ENCODE results near the gene PMP22.
"Not testable (repeated sequence)": the region's sequence is repeated elsewhere in the genome, so short reads cannot be mapped to it uniquely, and the experiment has no call there.

Gene PMP22

DNA sequence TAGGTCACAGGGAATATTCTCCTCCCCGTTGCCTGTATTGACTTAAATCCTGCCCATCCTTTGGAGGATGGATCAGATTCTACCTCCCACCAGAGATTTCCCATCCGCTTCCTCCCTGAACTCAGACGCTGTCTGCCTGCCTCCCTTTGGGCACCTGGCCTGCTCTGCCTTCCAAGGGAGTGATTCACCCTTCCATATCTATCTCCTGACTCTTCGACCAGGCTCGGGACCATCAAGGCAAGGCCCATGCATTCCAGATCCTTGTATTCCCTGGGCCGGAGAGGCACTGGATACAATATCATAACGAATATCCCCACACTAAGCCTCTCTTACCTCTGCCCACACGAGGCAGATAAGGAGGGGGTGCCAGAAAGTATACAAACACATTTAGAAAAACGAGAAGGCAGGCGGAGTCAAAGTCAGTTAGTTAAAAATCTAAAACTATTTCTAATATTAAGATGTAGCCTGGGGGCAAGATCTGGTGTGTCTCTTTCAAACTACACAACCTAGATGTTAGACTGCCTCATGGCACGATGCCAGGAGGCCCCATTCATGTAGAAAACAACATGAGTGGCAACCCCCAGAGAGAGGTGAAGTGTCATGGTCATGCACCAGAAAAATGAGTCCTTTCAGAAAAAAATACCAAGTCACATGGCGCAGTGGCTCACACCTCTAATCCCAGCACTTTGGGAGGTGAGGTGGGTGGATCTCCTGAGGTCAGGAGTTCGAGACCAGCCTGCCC is 9.2 kb downstream of the PMP22 start:
- DNase-seq (ENCODE audit: low read depth in 2 of 2): no peak

GRCh38 chr17:15250135-15250860 is 14.8 kb downstream of the PMP22 start:
- no peak for DNase-seq (ENCODE audit: low read depth in 2 of 2)

DNA sequence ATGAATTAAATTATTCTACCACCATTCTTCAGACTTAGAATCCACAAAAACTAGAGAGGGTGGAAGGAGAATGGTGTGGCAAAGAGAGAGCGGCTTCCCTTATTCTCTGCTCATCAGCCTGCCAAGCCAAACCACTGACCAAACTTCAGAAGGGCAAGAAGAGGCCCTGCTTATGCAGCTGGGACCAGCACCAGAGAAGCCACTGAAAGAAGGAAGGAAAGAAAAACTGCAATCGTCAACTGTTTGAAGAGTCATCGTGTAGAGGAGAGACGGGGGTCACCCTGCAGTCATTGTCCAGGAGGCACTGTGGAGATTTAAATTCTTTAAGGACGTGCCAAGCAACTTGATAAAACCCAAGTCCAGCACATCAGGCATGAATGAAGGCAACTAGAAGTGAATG is 15.6 kb downstream of the PMP22 start:
- no peak for DNase-seq (ENCODE audit: low read depth in 2 of 2)

DNA sequence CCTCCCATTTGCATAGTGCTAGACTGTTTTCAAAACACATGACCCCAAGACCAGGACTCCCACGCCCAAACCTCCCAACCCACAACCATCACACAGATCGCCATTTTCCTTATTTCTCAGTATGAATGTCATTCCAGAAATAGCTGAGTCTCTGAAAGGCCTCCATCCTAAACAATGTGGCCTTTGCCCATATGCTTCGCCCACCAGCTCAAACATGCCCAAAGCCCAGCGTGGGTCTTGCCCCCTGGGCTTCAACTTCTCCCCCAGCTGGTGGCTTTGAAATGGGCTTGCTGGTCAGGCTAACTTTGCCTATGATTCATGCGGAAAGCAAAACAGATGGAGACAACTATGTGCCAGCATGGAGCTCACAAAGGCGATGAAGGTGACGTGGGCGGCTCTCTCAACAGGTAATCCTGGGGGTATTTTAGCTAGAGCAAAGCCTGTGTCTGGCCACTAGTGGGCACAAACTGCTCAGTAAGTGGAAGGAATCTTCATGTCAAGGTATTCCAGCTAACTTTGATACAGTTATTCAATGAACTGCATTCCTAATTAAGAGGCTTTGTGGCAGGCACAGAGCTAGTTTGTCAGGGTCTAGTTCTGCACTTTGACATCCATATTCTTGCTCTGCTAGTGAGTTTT is 17.1 kb downstream of the PMP22 start:
- DNase-seq (ENCODE audit: low read depth in 2 of 2): no peak

DNA sequence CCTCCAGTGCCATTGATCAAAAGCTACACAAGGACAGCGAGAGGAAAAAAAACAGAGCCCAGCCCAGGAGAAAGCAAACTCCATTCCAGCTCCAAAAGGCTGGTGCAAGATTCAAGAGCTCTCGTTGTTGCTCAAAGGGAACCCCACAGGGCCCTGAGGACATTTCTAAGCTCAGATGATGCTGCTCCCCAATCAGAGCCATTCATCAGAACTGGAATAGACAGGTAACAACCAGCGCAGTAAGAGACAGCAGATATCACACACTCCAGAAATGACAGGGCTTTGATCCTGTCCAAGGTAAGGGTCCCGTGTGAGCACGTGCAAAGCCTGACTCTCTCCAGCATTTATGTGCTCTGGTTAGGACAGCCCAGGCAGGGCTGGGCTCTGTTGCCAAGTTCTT is 20.1 kb downstream of the PMP22 start:
- DNase-seq (ENCODE audit: low read depth in 2 of 2): no peak

DNA sequence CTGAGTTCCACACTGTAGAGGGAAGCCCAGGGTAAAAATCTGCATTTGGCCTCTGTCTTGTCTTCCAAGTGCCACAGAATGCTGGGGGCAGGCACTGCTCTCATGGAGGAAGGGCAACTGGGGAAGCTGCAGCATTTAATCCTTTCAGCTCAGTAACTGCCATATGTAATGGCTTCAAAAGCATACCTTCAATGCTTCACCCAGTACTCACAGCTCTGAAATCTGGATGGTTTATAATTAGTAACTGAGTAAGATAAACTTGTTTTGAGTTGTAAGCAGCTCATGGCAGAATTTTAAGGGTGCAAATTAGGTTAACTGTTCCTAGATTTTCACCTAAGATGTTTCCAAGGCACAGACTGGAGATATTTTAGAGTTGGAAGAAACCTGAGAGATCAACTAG is 24.5 kb downstream of the PMP22 start:
- no peak for DNase-seq (ENCODE audit: low read depth in 2 of 2)

DNA sequence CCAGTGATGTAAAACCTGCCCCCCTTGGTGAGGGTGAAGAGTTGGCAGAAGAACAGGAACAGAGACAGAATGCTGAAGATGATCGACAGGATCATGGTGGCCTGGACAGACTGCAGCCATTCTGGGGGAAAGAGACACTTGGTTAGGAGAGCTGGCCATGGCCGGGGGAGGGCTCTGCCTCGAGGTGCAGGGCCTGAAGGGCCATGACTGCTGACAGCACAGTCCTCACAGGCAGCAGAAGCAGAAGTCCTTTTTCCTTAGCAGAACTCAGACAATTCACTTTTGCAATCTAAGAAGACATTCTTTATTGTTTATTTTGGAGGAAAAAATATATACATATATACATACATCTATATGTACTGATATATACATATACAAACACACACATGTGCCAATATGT is 25.6 kb downstream of the PMP22 start:
- no peak for DNase-seq (ENCODE audit: low read depth in 2 of 2)

DNA sequence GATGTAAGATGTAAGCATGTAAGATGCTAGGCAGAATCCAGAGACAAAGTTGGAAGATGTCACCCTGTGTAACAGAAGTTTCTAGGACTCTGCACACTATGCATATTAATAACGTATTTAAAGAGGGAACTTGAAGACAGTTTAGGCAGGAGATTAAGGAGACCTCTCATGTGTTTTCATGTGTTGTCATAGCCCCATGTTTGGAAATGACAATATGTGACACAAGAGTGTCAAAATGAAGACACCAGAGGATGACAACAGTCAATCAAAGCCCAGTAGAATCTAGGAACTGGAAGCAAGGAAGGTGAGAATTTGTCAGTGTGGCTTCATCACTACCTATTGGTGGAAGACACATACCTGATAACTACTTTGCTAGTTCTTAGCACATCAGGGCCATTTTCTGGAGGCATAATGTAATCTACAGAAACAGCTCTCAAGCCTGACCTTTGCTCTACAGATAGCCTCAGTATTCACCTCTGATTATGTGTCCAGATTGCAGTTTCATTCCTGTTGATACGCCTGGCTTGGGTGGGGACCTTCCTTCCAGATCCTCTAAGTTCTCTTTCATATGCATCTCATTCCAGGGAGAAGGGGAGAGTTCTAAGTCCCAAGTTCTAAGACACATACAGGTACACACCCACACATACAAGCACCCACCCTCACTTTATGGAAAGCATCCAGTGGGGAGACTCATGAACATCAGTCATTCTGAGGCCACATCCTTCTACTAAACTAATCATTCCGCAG is 26.3 kb downstream of the PMP22 start:
- no peak for DNase-seq (ENCODE audit: low read depth in 2 of 2)

DNA sequence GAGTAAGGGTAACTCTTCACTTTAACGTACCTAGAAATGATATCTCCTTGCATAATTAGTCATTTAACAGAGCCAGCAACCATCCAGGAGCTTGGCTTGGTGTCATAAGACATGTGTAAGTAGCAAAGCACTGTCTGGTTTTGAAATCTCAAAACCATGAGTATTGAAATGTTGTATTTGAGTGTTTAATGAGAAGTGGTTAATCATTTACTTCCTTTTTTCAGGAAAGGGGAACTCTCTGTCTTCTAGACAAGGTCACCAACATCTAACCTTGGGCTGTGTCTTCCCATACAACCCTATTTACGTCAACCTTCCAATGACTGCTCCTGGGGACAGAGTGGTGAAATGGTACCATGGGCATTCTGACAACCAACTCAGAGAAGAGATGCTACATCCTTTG is 27.1 kb downstream of the PMP22 start:
- no peak for DNase-seq (ENCODE audit: low read depth in 2 of 2)

DNA sequence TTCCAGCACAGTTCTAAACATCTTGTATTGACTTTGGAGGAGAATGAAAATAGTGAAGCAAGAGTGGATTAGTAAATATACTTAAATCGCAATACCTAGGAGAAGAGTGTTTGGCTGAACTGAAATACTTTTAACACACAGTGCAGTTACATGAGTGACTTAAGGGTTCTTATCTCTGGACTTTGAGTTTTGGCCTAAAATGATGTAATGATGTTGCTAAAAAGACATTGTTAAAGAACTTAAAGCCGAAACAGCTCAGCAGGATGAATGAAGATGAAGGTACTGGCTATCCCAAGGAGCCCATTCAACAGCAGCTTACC is 28.1 kb downstream of the PMP22 start:
- no peak for DNase-seq (ENCODE audit: low read depth in 2 of 2)

DNA sequence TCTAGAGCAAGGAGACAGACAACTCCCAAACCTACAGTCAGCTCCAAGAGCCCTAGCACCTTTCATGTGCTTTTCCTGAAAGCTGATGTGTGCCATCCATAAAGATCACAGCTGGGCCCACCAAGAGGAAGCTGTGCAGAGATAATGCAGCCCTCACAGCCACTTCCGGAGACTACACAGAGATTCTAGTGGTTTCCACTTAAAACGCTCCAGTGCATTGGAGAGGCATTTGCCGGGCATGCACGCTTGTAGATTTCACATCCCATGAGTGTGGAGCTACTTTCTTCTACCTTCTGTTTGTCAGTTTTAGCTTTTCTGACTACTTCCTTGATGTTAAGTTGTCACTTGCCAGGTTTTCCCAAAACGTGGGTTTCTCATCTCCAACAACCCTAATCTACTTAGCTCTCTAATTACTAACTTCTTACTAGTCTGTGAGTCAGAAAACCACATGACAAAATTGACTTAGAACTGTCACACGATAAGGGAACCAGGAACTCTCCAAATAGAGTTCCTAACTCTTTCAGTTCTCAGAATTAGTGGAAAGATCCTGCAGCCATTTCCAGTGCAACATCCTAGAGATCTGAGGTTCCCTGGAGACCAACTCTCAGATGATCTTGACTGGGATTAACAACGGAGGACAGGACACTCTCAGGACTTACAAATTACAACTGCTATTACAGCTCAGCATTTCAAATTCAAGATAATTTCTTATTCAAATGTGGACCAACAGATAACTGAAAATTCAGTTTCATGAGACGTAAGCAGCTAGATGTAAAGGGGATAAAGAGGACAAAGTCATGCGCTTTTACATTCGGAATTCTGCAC is 28.6 kb downstream of the PMP22 start:
- DNase-seq (ENCODE audit: low read depth in 2 of 2): no peak

DNA sequence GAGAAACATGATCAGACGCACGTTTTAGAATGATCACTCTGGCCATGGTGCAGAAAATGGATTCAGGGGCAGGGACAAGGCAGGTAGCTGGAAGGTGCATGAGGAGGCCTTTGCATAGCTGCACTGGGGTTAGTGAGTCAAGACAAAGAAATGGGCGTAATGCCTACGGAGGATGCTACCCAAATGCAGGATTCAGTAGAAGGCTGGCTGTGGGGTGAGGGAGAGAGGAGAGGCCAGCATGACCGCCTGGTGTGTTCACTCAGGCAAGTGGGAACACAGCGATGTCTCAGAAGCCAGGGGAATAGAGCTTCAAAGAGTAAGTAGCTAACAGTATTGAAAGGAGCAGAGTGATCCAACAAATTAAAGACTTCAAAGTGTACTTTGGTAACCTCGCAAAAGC is 31.2 kb downstream of the PMP22 start:
- no peak for DNase-seq (ENCODE audit: low read depth in 2 of 2)

DNA sequence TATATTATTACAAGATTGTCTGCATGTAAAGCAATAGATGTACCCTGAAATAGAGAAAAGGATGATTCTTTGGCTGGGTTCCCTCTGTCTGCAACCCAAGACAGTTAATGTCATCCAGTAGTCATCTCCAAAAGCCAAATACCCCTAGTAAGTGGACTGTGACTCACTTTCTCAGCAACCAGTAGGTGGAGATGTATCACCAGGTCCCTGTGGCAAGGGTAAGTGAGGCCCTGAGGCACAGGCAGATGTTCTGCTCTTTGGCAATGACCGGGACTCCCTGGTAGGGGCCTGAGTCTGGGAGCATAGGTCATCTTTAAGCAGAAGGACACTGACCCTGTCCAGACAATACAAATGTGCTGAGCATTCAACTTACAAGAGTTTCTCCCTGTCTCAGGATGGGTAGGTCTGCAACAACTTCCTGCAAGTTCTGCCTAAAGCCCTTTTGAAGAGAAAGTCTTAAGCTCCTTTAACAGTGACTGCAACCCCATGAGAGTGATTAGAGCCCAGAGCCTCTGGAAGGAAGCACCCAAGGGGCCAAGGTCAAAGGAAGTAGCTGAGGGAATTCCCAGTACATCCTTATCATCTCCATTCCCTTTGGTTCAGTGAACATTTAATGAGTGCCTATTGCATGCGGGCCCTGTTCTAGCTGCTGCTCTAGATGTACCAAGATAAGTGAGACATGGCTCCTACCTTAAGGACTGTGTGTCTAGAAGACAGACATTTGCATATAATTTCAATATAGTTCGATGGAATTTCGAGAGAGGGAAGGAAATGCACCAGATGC is 31.9 kb downstream of the PMP22 start:
- DNase-seq (ENCODE audit: low read depth in 2 of 2): no peak

- DNase-seq (ENCODE audit: low read depth in 2 of 2): no peak
Measured at GRCh38 chr17:15232517-15232915, 32.6 kb downstream of the PMP22 start.

DNA sequence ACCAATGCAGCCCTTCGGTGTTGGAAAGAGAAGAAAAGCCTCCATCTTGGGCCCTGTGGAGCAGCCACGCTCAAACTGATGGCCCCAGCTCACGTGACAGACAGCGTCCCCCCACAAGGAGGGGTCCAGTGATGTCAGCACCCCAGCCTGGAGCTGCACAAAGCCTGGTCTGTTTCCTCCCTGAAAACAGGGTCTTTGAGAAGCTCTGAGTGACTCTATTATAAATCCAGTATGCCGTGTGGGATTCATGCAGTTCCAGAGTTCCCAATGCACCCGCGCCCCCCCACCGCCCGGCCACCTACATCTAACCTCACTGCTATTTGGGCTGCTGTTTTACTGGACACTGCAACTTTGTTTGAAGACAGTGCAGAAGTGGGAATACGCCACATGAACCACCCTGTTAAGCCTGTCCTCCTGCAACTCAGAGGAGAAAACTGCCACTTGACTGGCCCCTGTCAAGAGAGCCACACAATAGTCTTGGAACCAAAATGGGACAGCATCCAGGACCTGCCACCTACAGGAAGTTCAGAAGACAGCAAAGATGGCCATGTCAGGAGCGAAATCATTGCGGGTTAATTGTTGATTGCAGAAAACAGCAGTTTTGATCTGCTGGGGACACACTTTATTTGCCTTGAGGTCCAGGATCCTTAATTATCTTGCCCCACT is 33.1 kb downstream of the PMP22 start:
- DNase-seq (ENCODE audit: low read depth in 2 of 2): no peak

GRCh38 chr17:15230866-15231265 is 34.3 kb downstream of the PMP22 start:
- no peak for DNase-seq (ENCODE audit: low read depth in 2 of 2)

- not testable (repeated sequence) for DNase-seq (ENCODE audit: low read depth in 2 of 2)
Measured at GRCh38 chr17:15221827-15222226, 43.3 kb downstream of the PMP22 start.

DNA sequence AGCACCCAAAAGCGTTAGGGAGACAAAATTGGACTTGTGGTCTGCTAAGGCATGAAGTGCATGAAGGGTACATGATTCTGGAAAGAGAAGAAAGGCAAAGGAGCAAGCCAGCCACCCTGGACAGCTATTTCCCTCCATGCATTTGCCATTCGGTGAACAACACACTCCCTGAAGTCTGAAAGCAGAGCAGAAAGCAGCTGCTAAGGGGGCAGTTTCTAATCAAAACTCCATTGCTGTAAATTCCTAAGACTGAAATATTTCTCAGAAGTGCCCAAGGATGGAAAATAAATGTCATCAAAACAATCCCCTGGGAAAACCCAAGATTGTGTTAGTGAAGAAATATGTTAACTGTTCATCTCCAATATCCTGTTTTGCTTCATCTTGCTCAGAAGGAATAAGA is 44.3 kb downstream of the PMP22 start:
- no peak for DNase-seq (ENCODE audit: low read depth in 2 of 2)

GRCh38 chr17:15216481-15216880 is 48.6 kb downstream of the PMP22 start:
- no peak for DNase-seq (ENCODE audit: low read depth in 2 of 2)

- DNase-seq (ENCODE audit: low read depth in 2 of 2): no peak
Measured at GRCh38 chr17:15213381-15214087, 51.6 kb downstream of the PMP22 start.
